HG03571 (cell line): ENCODE measurements around the gene IRX3.
"Not testable (repeated sequence)": the region's sequence is repeated elsewhere in the genome, so short reads cannot be mapped to it uniquely, and the experiment has no call there.

ENCODE experiments used
- ATAC-seq: cut with Tn5 transposase; IDR thresholded peaks from one replicate; pipeline ENCODE4 v1.9.1; 2021; ENCODE audit not compliant: unreplicated experiment

IRX3 gene

DNA sequence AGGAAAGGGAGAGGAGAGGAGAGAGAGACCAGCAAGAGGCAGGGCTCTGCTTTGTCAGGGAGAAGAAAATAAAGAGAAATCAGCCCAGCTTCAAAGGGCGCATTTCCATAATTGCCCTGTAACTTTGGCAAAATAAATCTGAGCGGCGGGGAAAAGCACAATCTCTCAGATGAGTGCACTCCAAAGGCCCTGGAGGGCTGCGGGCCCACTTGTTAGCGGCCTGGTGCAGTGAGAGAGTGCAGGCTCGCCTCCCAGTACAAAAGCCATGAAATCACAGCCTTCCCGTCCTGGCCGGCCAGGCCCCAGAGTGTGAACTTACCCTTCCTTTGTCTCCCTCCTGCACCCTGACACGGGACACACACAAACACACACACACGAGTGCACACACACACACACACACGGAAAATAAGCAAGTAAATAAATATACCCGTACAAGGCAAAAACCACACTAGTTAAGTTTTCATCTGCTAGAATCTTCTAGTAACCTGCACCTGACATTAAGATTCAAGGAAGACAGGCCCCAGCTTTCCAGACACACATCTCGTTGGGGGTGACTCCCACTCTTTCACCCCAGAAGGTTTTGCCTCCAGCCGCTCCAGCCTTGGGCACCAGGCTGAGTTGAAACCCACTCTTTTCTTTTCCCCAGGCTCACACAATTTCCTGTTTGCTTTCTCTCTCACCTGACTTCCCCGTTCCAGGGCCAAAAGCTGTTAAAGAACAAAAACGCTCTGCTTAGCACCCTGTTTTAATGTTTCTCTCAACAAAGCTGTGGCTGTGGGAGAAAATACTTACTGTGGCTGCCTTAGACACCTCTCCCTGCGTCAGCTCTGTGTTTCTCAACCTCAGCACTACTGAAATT is 8.5 kb downstream of the IRX3 start:
- no peak for ATAC-seq

- ATAC-seq = no peak
Measured at GRCh38 chr16:54275956-54276355, 10.6 kb downstream of the IRX3 start.

DNA sequence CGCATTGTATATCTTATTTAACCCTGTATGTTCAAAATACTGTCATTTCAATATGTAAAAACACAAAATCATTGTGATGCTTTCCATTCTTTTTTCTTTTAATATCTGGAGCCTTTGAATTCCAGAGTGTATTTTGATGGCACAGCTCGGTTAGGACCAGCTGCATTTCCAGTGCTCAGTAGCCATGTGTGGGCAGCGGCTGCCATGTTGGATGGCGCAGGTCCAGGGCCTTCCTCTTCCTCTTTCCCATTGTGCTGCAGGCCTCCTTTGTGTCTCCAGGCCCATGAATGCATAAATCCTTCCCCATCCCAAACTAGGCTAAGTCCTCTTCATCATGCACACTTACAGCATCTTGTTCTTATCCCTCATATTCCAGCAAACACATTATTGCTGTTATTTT is 13.0 kb downstream of the IRX3 start:
- no peak for ATAC-seq

GRCh38 chr16:54270711-54271110 is 15.9 kb downstream of the IRX3 start:
- ATAC-seq = no peak

DNA sequence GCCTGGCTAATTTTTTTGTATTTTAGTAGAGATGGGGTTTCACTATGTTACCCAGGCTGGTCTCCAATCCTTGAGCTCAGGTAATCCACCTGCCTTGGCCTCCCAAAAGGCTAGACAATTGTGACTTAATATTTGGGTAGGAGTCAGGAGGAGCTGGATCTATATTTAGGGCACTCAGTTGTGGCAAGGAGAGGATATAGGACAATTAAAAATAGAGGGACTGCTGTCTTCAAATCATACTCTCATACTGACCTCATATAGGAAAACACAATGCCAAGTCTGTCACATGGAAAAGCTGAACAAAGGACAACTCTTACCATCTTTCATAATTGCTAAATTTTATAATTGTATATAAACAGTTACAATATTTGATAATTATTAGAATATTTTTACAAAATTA is 17.1 kb downstream of the IRX3 start:
- no peak for ATAC-seq

GRCh38 chr16:54268766-54269165 is 17.8 kb downstream of the IRX3 start:
- no peak for ATAC-seq

- ATAC-seq = no peak
Measured at GRCh38 chr16:54268340-54268739, 18.2 kb downstream of the IRX3 start.

- no peak for ATAC-seq
Measured at GRCh38 chr16:54266363-54266955, 20.1 kb downstream of the IRX3 start.

- no peak for ATAC-seq
Measured at GRCh38 chr16:54265575-54266107, 20.9 kb downstream of the IRX3 start.

- no peak for ATAC-seq
Measured at GRCh38 chr16:54253118-54253517, 33.5 kb downstream of the IRX3 start.

DNA sequence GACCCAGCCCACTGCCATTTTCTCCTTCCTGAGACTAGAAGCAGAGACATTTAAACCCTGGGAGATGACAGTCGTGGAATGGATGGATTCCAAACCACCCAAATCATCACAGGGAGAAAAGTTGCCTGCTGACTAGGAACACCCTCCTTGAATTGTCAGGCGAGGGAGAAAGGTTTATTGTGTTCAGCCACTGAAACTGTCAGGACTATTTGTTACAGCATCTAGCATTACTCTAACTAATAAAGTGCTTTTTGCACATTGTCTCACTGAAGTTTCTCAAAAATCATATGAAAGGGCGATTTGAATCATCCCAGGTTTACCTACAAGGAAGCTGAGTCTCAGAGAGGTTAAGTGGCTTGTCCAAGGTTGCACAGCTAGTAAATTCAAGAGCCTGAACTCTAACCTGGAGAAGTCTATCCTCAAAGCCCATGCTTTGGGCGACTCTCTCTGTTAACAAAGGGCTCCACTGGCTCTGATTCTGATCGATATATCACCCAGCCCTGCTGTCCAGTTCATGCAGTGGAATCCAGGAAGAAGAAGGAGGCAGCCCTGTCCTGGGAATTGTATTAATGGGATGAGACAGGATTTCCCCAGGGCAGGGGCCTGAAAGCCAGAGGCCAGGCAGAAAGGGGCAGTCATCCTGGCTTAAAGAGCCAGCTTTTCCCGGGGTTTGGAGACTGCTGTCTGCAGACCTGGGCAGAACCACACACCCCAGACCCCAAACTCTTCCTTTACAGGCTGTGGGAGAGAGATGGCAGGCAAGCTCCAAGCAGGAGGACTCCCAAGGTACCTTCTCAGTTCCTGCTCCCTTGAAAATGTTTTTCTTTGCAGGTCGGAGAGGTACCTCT is 37.5 kb downstream of the IRX3 start:
- no peak for ATAC-seq

- not testable (repeated sequence) for ATAC-seq
Measured at GRCh38 chr16:54247705-54248104, 38.9 kb downstream of the IRX3 start.

DNA sequence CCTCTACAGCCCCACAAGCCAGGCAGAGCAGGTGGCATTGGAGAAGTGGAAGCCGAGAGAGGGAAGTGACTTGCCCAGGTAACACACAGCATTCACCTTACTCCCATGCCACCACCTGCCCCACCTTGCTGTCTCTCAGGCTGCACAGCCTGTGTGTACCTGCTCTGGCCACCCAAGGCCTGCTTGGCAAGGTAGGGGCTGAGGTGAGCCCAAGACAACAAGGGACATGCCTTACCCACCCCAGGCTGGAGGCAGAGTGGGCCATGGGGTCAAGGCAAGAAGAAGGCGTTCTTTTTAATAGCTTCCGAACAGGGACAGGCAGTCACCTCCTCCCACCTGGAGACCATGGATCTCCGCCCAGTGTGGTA is 40.1 kb downstream of the IRX3 start:
- no peak for ATAC-seq

GRCh38 chr16:54245788-54246453 is 40.7 kb downstream of the IRX3 start:
- ATAC-seq = no peak

DNA sequence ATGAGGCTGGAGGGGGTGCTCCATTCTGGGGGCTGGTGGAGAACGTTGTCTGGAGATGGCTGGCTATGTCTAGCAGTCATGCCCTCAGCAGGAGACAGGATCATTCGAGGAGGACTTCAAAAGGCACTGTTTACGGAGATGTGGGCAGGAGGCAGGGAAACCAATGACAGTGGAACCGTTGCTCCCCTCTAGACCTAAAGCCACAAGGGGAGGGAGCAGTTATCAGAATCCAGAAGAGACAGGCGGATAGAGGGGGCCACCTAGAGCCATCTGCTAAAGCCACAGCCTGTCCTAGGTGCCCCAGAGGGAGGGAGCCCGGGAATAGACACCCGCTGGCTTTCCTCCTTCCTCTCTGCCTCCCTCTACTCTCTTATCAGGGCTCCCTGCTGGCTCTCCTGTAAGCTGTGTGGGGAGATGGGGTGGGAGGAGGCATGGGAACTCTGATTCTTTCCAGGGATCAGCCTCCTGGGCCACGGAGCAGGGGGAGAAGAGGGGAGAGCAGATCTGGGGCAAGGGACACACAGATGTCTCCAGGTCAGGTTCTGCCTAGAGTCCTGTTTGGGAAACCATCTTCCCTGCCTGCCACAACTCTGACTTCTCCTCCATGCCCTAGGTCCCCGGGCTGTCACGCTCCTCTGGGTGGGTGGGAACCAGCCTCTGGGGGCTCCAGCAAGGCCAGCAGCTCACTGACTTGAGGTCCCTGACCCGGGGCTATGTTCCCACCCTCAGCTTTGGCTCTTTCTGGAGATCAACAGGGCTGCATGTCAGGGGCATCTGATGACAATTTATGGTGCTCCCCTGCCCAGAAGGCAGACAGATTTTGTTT is 42.3 kb downstream of the IRX3 start:
- ATAC-seq = no peak

GRCh38 chr16:54243202-54243601 is 43.4 kb downstream of the IRX3 start:
- no peak for ATAC-seq

DNA sequence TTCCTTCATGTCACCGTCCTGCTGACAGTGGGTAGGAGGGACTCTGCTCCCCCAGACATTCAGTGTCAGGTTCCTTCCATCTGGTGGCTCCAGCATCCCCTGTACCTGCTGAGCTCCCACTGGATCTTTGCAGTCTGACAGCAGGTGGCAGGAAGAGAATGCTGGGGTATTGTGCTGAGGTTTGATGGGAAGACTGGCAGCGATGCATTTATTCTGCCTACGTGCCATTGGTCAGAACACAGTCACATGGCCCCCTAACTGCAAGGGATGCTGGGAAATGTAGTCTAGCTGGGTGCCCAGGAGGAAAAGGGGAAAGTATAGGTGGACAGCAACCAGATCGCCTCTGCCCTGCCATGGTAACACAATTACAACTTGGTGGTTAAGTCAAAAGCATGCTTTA is 44.4 kb downstream of the IRX3 start:
- no peak for ATAC-seq

DNA sequence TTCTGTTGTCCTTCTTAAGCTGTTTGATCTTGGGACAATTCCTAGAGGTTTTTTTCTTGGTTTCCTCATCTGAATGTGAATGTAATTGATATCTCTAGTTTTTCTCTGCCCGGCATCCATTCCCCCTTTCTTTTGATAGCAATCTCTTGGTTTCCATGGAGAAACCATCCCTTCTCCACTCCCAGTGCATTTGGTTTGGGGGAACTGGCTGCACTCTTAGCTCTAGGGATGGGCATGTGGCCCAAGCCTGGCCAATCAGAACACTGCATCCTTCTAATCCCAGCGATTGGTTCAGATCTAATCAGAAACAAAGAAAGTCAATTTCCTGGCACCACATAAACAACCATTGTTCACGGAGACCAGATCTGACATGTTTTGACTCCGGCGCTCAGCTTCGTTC is 45.1 kb downstream of the IRX3 start:
- no peak for ATAC-seq

DNA sequence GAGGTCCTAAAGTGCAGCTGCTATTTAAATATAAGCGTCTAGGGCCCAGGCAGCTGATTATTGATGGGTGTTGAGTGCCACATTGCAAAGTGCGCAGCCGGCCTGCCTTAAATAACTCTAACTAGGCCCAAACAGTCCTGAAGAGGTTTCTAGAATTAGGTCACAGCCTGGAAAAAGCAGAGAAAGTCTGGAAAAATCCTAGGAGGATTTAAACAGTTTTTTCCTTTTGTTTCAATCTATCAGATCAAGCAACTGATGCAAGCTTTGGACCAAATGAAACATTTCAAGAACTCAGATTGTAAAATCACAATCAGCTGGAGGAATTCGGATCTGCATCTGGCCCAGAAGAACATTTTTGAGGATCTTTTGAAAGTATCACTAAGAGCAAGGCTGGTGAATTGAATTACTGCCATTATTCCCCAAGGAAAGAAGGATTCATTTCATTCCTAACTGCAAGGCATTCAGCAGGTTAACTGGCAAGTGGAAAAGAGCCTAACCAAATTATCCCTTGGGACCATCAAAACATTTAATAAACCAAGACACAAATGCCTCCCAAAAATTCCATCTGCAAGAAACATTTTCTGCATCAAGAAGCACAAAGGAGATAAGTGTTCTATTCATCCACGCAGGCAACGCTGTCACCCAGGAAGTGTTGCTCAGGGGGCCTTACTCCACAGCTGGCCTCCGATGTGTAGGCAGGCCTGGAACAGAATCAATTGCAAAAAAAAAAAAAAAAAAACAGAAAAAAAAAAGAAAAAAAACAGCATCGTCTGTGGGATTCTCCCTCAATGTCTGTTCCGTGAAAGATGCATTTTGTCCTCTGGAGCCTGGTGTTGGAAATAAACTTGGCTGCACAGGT is 46.1 kb downstream of the IRX3 start:
- no peak for ATAC-seq
